ENCODE measurements around the gene TYK2.

DNA sequence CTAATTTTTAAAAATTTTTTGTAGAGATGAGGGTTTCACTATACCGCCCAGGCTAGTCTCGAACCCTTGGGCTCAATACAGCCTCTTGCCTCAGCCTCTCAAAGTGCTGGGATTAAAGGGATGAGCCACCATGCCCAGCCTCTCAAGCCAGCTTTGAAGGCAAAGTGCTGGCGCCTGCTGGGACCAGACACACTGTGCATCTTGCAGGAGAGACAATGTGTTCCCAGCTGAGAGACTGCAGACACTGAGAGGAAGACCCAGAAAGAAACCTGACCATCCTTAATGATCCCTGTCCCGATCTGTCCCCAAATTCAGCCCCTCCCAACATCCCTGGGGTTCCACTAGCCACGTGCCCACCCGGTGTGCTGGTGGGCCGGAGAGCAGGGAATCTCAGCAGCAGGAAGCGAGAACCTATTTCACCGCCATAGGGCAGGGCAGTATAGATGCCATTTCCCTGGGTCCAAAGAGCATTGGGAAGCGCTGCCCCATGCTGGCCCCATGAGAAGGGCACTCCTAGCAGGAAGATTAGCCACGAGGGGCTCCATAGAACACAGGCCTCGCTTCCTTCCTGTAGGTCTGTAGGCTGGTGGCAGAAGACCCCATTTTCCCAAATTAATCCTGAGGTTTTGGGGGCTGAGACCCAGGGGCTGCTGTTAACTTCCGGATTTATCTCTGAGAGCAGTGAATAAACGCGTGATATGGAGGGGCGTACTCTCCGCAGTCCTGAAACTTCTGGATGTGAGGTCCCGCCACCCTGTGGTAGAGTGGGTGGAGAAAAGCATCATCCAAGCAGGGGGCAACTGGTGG, 48.0 kb downstream of the TYK2 start:
- no peak for TF ChIP-seq STAT5B (CRISPR knock-in tag; IDR thresholded peaks at IDR 0.05)
- TF ChIP-seq BMI1 (IDR thresholded peaks at IDR 0.05; ENCODE audit: low read length) = no peak
- no peak for TF ChIP-seq CEBPG (CRISPR knock-in tag; IDR thresholded peaks at IDR 0.05)
- TF ChIP-seq CEBPG (tag; conservative IDR thresholded peaks at IDR 0.05 in 1 of 2, IDR thresholded peaks at IDR 0.05 in 1 of 2) = no peak
- no peak for TF ChIP-seq GABPA (tag; conservative IDR thresholded peaks at IDR 0.05; ENCODE audit: low read depth)

Measured in K562 (cell line).